ENCODE results near the gene RTN4RL1.
A peak's percentile ranks its signal among the peaks of the same experiment; 100 is the strongest.
"Not testable (repeated sequence)": the region's sequence is repeated elsewhere in the genome, so short reads cannot be mapped to it uniquely, and the experiment has no call there.

RTN4RL1 gene

DNA sequence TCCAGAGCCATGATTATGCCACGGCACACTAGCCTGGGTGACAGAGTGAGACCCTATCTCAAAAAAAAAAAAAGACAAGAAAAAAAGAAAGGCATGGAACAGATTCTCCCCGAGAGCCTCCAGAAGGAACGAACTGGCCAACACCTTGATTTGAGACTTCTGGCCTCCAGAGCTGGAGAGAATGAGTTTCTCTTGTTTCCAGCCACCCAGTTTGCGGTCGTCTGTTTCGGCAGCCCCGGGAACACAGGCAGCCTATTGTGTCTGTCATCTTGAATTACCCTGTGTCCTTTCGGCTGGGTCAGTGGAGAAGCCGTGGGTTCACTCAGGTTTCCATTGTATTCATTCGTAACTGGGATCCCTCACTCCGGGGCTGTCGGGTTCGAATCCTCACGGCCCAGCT is 111.4 kb downstream of the RTN4RL1 start:
- DNase-seq, result no peak

DNA sequence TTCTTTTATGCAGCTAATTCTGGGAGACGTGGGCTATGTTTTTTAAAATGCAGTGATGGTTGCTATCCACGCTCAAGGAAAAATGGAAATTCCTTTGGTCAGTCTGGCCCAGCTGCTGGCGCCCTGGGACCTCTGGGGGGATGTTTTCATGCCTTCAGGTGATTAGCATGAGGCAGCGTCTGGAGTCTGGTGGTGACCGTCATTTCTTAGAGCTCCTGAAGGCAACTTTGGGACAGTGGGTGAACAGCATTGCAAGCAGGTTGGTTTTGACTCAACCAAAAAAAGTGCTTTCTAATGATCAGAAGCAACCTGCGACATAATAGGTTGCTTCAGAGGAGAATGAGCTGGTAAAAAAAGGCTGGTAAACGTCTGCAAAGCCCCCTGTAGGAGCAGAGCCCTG is 113.0 kb downstream of the RTN4RL1 start:
- no peak for DNase-seq

DNA sequence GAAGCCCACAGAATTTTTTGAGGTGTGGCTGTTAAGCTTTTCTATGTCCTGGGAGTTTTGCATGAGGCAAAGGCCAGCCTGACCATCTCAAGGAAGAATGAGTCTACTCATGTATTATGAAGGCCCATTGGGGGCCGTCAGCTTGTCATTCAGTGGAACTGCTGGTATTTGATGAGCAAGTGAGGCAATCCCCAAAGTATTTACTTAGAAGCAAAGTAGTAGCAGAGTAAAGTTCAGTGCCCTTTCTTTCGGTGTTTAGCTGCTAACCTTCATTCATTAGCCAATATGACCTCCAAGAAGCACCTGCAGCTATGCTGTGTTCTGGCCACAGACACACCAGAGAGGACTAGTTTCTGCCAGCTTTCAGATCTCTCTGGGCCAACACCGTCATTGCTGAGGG is 115.1 kb downstream of the RTN4RL1 start:
- no peak for DNase-seq

DNA sequence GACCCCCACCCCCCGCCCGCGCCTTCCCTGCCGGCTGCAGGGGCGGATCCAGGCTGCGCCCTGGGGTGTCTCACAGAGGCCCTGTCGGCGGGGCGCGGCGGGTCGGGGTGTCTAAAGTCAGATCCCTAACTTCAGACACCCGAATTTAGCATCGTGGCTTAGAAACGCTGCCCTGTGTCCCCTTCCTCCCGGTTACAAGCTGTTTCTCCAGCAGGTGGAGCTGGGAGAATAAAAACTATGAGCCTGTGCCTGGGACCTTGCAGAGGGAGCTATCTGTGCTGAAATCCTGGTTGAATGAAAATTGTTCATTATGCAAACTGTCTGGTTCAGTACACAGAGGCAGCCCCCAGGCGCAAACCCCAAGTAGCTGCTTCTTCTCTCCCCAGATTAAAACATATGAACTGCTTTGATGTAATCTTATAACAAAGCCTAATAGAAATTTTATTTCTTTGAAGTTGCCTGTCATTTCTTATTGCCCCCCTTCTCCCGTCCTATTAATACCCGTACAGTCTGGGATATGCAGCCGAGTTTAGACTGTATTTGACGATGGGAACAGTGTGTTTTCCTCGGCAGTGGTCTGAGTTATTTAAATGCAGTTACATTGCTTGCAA is 116.3 kb downstream of the RTN4RL1 start:
- DNase-seq, result peak; percentile 17

DNA sequence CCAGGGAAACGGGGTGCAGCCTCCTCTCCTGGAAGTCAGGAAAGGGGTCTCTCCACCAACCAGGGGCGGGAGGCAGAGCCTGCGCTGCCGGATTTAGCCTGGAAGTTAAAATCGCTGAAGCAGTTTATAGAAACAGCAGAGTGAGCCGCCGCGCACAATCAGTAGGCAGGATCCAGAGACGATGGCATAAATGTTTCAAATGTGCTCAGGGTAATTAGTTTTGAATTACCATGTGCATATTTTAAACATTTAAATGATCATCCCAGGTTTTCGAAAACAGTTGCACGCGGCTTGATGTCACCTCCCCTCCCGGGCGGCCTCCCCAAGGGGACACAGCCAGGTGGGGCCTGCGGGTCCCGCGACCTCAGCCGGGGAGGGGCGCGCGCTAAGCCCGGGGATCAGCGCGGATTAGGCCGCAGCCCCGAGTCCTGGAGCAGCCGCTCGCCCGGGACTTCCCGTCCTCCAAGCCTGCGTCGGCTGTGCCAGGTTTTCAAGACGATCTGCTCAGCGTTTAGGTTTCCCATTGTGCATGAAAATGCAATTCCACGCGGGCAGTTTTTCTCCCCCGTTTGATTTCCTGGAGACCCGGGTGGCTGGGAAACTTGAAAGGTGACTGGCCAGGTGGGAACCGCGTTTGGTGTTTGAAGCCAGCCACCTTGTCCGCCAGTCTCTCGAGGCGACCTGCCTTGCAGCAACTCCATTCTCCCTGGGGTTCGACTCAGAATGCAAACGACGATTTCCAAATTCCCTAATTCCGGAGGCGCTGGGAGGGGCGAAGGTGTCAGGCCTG is 117.0 kb downstream of the RTN4RL1 start:
- DNase-seq, result no peak

DNA sequence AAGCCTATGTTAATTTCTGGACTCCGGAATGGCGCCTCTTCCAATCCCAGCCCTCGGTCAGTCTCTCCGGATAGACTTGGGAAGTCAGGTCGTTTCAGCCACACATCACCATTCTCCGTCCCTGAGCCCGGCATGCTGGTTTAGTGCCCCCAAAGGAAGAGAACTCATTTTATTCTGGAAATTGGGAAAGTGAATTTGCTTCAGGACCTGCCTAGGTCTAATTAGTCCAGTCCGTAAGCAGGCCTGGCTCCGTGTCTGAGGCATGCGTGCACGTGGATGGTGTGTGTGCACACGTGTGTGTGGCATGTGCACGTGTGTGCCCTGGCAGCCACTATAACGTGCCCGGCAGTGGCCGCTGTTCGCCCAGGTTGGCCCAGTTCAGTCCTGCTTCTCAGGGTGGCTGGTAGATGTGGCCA is 117.9 kb downstream of the RTN4RL1 start:
- no peak for DNase-seq

DNA sequence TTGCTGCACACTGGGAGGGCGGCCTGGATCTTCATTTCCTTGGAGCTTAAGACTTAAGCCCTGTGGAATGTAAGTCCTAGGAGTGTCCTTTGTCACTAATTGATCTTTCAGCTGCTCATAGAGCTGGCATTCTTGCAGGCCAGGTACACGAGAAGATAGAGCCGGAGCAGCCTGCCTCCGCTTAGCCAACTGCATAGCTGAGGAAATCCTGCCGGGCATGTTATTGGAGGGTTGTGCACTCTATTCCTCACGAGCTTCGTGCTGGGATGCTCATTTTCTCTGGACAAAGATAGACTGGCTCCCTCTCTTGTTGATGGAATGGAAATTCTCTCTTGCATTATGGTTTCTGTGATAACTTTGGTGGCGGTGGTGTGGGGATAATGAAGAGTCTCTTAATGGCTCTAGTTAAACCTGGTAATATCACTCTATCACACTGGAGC is 118.5 kb downstream of the RTN4RL1 start:
- DNase-seq, result no peak

DNA sequence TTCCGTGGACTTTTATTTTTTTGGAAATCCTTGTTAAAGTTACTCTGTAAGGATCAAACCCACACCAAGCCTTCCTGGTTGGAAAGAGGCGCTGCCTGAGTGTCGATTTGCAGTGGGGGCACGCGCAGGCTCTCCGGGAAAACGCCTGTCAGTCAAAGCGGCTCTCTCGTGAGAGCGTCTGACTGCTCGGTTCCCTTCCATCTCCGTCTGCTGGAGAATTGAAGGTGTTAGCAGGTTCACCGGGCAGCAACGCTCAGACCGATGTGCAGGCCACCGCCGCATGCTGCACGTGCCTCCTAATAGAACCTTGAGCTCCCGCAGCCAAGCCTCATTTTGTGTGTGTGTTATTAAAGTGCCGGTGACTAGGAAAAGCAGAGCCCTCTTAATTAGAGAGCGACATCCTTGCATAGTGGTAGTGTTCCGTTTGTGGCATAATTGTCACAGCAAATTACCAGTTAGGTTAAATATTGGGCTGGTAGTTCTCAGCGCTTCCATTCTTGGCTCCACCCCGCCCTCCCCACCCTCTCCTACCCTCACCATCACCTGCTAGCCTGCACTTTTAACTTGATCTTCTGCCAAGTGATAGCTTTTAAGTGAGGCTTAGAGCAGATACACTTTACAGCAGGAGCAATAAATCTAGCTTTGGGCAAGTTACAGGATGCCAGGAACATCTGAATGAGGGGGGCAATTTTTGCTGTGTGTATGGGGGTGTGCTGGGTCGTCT is 119.8 kb downstream of the RTN4RL1 start:
- no peak for DNase-seq

DNA sequence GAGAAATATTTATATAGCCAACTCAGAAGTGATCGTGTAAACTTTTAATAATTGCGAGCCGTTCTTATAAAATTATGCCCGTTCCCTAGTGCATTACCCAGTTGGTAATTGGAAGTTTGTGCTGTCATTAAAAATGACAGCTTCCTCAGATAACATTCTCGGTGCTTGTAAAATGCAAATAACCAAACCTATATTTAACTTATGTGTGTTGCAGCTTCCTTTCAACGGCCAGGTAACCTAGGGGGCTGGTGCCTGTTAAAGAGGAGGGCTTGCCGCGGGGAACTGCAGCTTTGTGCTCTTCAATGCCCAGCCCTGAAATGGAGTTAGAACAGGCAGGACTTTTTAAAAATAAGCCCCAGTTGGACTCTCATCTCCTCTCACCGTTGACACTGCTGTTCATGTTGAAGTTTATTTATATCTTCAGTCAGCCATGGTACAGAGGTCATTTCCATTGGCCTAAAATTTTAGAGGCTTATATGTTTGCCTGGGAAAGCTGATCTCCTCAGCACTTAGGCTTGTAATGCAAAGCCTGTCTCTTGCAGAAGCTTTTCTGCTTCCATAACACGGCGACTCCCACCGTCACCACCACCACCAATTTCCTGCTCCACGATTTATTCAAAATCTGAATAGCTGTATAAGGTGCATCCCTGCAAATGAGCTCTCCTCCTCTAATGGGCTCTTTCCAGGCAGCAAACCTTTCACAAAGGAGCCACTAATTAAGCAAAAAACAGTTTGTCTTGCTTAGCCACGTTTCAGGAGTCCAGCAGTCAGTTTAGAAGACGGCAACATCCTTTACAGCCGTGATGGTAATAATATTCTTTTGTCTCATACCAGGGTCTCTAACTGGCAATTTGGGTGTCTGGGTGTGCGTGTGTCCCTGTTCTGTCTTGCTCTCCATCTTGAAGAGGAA is 120.6 kb downstream of the RTN4RL1 start:
- DNase-seq, result no peak

DNA sequence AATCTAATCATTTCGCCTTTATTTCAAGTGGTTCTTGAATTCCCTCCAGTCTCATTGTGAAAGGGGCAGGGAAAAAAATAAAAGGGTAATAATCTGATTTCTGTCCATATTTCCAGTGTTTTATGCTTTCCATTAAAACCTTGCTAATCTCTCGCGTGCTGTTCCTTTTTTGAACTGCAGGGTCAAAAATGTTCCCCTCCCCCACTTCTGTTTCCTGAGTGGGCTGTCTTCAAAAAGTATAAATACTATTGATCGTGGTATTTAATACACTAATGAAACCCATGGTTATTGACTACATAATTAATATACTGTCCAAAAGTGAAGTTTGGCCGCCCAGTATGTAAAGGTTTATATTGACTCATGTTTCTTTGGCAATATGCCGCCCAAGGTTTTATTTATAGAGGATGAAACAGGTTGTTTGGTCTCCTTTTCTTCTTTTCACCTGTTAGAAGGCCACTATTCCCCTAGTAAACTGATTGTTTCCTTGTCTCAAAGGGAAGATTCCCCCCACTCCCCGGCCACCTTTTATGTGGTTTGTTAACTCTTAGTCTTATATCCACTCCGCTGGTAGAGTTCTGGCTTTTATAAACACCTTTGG is 125.6 kb downstream of the RTN4RL1 start:
- DNase-seq, result no peak

DNA sequence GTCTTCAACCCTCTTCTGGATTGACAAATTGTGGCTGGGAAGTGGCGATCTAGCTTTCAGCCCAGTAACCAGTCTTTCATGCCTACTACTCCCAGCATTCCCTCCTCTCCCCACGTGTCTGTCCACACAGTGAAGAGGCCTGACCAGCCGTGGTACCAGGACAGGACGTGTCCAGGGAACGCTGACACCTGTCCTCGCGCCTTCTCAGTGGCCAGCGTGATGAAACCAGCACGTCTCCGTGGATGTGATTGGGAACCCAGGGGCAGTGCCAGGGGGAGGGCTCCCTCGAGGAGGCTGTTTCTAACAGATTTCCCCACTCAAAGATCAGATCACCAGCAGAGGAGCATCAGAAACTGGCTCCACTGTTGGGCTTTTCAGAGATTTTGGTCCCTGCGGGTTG is 126.3 kb downstream of the RTN4RL1 start:
- DNase-seq, result no peak

DNA sequence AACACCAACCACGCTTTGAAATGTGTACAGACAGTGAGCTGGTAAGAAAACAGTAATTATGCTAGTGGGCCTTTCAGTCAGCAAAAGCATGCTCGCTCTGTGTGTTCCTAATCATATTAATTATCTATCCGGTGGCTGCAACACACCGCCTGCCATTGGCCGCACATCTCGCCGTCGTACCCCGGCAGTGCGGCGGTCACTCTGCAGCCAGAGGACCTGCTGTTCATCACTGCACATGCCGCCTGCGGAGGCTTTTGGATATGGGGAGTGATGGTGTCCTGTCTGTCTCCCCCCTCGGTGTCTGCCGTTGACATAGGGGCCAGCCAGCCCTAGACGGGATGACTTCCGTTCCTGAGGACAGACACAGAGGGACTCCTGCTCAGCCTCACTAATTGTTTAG is 126.8 kb downstream of the RTN4RL1 start:
- no peak for DNase-seq

DNA sequence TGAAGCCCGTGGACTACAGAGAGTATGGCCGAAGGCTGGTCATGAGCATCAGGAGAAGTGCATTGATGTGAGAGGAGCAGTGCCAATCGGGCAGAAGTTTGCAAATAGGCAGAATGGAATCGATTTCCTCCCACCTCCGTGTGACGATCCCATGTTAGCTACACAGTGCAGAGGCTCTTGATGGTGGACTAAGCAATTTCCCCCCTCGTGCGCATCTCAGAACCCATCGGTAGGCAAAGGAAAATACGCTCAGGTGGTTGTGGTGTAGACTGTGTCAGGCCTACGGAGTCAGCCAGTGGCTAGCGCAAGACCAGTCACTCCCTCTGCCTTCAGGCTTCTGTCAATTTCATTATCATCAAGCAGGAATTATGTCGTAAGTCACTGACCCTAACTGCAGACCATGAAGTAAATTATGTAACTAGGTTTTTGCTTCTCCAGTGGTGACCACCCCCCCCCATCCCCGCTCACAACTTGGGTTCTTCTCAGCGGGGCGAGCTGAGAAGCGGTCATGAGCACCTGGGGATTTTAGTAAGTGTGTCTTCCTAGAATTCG is 128.0 kb downstream of the RTN4RL1 start:
- DNase-seq, result no peak

DNA sequence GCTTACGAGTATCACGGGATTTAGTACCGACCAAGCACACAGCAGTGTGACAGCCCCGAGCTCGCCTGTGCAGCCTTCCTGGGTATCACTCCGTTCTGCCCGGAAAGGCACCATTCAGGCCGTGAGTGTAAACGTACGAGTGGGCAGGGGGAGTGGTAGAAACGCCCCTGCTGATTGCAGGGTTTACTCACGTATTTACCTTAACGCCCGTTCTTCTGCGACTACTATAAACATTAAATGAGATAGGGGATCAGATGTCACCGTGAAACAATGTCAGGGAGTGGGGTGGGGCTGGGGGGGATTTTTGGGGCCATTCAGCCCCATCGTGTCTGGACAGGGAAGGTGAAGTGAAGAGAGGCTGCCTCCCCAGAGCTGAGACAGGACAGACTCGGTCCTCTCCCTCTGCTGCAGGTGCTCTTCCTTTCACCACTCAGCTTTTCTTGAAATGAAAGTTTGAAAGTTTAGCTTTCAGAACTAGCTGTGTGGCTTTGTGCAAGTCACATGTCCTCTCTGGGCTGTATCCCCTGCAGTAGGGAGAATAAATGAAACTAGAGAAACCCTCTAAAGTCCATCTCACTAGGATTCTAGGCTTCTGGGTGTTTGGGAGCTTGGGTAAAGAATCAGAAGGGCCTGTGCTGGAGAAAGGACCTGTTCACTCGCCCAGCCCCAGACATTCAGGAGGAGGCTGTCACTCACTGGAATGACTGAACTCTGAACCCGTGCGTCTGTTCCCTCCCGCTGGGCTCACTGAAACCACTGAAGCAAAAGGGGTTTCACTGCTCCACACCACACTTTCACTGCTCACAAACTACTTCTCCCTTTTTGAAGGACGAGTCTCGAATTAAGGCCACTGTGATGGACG is 128.7 kb downstream of the RTN4RL1 start:
- DNase-seq, result no peak

DNA sequence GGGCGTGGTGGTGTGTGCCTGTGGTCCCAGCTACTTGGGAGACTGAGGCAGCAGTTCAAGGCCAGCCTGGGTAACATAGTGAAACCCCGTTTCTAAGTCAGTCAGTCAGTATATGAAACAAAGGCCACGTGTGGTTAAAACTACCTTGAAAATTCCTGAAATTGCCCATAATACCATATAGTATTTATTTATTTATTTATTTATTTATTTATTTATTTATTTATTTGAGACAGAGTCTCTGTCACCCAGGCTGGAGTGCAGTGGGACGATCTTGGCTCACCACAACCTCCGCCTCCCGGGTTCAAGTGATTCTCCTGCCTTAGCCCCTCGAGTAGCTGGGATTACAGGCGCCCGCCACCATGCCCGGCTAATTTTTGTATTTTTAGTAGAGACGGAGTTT is 129.7 kb downstream of the RTN4RL1 start:
- DNase-seq, result not testable (repeated sequence)

DNA sequence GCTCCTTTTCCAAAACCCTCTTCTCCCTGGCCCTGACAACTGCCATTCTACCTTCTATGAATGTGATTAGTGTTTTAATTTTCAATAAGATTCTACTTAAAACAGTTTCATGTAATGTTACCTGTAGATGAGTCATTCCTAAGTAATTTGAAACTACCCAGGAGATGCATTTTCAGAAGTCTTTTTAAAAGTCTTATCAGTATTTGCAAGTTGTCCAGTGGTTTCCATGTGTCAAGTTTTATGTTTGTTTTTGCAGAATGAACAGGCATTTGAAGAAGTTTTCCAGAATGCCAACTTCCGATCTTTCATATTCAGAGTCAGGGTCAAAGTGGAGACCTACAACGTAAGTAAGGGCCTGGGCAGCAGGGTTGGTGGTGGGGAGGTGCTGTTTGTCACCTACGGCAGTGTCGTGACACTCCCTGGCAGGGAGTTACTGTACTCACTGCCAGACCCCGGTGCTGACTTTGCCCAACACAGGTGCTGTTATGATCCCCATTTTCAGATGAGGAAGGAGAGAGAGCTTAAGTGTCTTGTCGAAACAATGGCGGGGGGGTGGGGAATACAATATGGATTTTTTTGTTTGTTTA is 130.3 kb downstream of the RTN4RL1 start:
- DNase-seq, result no peak

DNA sequence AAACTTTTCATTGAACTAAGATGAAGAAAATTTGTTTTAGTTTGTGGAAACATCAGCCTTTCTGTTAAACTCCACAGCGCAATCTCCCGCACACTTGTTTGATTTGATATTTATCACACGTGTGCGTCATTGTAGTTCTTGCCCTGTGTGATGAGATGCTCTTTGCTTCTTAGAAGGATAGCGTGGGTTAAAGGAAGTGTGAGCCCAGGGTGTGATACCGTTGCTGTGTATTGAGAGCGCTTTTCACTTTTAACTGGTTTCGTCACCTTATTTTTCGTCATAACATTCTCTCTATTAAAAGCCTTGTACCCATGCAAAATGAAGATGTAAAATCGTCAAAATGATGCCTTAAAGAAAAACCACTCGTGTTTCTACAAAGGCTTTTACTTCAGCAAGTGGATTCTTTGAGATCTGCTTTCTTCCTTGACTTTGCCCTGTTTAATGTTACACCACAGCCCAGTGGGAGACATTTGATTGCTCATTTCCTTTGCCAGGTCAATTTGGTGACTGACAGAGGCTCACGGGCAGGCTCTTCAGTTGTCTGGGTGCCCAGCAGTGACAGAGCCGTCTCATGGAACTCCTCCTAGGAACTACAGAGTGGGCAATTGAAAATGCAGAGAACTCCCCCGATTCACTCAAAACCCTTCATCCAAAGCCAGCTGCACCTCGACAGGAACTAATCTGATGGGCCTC is 134.2 kb downstream of the RTN4RL1 start:
- DNase-seq, result no peak

DNA sequence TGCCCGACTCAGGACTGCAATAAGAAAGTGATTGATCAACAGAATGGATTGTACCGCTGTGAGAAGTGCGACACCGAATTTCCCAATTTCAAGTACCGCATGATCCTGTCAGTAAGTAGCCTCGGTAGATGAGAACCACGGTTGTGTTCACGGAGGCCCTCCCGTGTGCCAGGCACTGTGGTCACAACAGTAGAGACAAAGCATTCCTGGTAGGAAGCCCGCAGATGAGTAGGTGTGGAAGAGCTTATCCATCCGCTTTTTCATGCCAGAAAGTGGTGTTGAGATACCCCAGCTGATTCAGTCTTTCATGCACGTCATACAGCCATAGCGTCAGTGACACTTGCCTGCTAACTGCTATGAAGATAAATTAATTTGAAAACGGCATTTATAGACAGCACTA is 136.4 kb downstream of the RTN4RL1 start:
- DNase-seq, result no peak

All from NCI-H774 (cell line).